ENCODE results near the gene EXD1.
"Not testable (repeated sequence)": the region's sequence is repeated elsewhere in the genome, so short reads cannot be mapped to it uniquely, and the experiment has no call there.

The EXD1 gene

GRCh38 chr15:41230345-41230649 lies 260 bp downstream of the EXD1 start:
- DNase-seq = no peak

DNA sequence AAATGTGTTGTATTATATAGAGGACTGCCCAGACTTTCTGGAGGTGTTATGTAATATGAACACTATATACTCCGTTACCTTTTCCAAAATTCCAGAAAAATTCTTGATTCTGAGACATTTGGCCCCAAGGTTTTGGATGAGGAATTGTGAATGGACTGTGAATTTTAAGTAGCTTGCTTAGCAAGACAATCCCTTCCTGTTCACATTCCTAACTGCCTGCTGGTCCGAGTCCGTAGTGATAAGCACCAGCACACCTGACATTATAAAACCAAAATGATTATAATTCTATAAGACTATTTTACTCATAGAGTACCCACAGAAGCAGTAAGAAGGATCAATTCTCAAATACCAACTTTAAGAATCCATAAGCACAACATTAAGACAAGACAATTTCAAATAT lies 11.2 kb downstream of the EXD1 start:
- no peak for DNase-seq

DNA sequence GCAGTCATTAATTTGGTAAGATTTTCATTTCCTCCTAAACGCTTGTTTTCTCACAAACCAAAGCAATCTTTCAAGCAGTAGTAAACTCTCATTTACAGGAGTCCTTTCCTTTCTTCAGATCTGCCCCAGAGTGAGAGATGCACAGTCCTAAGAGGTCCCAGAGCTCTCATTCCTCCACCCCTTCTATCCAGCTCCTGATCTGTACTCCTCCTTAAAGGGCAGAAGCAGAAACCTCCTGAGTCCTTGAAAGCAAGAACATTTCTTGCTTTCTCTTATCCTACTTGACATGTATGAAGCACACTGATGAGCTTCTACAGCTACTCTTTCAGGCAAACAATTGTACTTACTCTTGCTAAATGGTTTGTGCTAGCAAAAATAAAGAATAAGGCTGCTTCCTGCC lies 11.7 kb downstream of the EXD1 start:
- DNase-seq = no peak

DNA sequence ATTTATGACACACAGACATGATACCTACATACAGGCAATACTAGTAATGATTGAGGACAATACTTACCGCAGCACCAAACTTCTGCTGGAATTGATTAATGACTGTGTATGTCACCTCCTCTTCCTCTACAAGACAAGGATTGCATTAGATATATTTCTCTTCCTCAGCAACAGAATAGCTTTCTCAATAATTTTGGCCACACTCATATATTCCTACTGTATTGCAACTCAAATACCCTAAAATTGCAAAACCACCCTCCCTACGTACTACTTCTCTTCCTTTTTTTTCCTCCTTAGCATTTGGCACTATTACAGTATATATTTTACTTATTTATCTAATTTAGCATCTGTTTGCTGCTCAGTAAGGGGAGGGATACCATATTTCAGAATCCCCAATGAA lies 14.8 kb downstream of the EXD1 start:
- DNase-seq = no peak

DNA sequence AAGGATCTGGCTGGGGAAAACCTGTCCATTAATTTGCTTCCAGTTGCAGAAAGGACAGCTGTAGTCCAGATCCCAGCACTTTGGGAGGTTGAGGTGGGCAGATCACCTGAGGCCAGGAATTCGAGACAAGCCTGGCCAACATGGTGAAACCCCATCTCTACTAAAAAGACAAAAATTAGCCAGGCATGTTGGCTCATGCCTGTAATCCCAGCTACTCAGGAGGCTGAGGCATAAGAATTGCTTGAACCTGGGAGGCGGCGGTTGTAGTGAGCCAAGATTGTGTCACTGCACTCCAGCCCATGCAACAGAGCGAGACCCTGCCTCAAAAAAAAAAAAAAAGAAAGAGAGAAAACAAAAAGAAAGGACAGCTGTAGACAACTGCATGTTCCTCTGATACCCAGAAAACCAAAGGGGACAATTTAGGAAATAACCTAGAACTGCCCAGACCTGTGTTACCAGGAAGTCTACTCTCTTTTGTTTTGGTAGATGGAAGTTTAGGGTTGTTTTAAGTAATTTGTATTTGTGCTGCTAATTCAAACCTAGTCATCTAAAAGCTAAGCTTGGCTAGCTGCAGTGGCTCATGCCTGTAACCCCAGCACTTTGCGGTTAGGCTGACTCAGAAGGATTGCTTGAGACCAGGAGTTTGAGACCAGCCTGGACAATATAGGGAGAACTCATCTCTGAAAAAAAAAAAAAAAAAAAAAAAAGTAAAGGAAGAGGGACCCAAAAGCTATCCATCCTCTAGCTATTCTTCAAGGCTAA lies 22.7 kb downstream of the EXD1 start:
- DNase-seq = no peak

- DNase-seq = no peak
Measured at GRCh38 chr15:41205315-41205714, 25.2 kb downstream of the EXD1 start.

DNA sequence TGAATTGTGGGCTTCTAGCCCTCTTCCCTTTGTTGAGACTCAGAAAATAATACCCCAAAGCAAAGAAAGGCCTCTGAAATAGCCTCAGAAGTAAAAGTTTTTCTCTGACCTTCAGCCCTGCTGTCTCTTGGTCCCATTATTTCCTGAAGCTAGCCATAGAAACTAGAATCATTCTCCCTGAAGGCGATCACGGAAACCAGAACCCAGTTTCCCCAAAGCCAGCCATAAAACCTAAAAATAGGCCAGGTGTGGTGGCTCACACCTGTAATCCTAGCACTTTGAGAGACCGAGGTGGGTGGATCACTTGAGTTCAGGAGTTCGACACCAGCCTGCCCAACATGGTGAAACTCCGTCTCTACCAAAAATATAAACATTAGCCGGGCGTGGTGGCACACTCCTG lies 27.2 kb downstream of the EXD1 start:
- DNase-seq = no peak

DNA sequence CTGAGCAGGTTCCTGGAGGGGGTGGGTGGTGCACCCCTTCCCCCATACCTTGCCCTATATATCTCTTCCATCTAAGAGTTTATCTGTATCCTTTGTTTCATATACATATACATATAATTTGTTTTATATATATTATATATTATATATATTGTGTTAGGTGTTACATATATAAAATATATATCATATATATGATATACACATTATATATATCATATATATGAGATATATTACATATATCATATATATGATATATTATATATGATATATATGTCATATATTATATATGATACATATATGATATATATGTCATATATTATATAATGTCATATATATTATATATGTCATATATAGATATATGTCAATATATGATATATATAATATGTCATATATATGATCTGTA lies 31.1 kb downstream of the EXD1 start:
- no peak for DNase-seq

- no peak for DNase-seq
Measured at GRCh38 chr15:41194444-41194843, 36.1 kb downstream of the EXD1 start.

- DNase-seq = no peak
Measured at GRCh38 chr15:41183581-41183980, 47.0 kb downstream of the EXD1 start.

DNA sequence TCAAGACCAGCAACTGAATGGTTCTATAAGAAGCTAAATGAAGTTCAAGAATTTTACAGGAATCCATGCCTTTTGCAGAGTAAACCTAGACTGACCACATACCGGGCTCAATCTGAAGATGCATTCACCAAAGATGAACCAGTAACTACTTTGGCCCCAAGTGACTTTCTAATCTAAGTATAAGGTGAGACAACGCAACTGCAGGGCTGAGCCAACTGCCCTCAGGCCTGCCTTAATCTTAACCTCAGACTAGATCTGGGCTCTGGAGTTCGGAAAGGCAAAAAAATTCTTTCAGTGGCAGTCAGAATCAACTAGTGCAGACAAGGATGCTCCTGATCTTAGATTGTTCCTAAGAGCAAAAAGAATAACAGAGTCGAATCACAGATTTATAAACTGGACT lies 48.3 kb downstream of the EXD1 start:
- DNase-seq = no peak

- no peak for DNase-seq
Measured at GRCh38 chr15:41180206-41180789, 50.3 kb downstream of the EXD1 start.

DNA sequence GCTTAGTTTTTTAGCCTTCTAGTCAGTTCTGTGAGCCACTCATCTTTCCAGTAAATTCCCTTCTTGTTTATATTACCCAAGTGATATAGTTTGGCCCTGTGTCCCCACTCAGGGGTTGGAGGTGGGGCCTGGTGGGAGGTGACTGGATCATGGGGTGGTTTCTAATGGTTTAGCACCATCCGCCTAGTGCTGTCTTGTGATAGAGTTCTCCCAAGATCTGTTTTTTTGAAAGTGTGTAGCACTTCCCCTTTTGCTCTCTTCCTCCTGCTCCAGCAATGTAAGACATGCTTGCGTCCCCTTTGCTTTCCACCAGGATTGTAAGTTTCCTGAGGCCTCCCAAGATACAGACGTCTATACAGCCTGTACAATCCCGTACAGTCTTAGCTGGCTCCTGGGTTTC lies 60.8 kb downstream of the EXD1 start:
- DNase-seq = no peak

GRCh38 chr15:41169086-41169485 lies 61.5 kb downstream of the EXD1 start:
- DNase-seq = no peak

- no peak for DNase-seq
Measured at GRCh38 chr15:41161736-41162135, 68.8 kb downstream of the EXD1 start.

GRCh38 chr15:41161336-41161735 lies 69.2 kb downstream of the EXD1 start:
- no peak for DNase-seq

- DNase-seq = no peak
Measured at GRCh38 chr15:41160639-41161315, 69.8 kb downstream of the EXD1 start.

GRCh38 chr15:41154412-41154811 lies 76.1 kb downstream of the EXD1 start:
- no peak for DNase-seq

DNA sequence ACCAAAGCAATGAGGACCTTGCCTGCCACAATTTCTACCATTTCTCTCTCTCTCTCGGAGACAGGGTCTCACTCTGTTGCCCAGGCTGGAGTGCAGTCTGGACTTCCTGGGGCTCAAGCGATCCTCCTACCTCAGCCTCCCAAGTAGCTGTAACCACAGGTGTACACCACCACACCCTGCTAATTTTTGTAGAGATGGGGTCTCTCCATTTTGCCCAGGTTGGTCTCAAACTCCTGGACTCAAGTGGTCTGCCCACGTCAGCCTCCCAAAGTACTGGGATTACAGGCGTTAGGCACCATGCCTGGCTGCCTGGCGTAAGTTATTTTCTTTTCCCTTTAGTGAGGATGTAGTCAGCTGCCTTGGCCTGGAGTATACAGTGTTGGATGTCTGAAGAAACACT lies 76.8 kb downstream of the EXD1 start:
- DNase-seq = no peak

DNA sequence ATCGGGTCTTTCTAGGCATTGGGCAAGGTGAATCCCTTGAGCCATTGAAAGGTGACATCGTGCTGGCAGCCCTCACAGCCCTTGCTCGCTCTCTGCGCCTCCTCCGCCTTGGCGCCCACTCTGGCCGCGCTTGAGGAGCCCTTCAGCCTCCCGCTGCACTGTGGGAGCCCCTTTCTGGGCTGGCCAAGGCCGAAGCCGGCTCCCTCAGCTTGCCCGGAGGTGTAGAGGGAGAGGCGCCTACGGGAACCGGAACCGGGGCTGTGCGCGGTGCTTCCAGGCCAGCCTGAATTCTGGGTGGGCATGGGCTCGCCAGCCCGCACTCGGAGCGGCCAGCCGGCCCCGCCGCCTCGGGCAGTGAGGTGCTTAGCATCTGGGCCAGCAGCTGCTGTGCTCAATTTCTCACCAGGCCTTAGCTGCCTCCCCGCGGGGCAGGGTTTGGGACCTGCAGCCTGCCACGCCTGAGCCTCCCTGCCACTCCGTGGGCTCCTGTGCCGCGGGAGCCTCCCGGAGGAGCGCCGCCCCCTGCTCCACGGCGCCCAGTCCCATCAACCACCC lies 79.0 kb downstream of the EXD1 start:
- DNase-seq = no peak

- no peak for DNase-seq
Measured at GRCh38 chr15:41150279-41150678, 80.3 kb downstream of the EXD1 start.

DNA sequence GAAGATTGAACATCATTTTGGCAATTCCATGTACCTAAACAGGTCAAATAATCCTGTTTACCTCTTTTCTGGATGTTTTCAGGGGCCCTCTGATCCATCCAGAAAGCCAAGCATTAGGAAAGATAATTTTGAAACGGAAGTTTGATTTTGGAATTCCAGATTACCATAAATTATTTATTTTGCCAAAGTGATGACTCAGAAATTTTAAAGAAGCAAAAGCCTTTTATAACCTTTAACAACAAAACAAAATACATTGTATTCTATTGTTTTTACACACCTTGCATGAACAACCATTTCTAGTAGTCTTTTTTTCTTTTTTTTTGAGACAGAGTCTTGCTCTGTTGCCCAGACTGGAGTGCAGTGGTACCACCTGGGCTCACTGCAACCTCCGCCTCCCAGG lies 82.5 kb downstream of the EXD1 start:
- no peak for DNase-seq

GRCh38 chr15:41139619-41140018 lies 90.9 kb downstream of the EXD1 start:
- no peak for DNase-seq

DNA sequence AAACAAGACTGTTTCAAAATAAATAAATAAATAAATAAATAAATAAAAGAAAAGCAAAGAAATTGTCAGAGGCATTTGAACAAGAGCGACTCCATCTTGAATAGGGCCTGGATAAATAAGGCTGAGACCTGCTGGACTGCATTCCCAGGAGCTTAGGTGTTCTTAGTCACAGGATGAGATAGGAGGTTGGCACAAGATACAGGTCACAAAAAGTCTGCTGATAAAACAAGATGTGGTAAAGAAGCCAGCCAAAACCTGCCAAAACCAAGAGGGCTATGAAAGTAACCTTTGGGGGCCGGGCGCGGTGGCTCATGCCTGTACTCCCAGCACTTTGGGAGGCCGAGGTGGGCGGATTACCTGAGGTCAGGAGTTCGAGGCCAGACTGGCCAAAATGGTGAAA lies 91.4 kb downstream of the EXD1 start:
- not testable (repeated sequence) for DNase-seq

Measured in cerebellar nuclear complex (tissue), 1 donor.